ENCODE data around the gene CDH20.

The CDH20 gene

DNA sequence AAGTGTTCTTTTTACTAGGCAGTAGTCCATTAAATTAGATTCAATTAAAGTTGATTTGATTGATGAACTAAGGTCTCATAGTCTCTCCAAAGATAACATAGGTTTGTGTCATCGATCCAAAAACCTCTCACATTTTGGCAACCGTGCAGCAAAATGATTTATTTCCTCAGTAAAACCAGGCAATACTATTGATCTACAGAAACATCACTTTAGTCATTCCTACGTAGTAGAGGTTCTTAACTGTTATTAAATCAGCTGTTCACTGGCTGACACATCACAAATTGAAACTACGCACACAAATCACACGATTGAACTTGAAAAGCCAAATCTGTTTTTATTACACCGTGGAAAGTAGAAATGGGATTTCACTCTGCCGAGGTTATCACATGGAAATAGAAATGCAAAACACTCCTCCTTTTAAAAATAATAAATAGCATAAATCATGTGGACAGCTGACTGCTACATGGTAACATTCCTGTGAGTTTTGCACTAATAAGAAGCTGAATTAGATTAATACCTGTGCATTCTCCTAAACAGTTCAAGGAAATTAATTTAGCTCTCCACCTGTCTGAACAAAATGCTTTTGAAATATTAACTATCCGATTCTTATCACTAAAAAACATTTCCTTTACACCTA, 262.5 kb downstream of the CDH20 start:
- no peak for DNase-seq
- TF ChIP-seq GATA1 (IDR thresholded peaks at IDR 0.05; ENCODE audit: low read depth, low read length) (no peak), POLR2A (IDR thresholded peaks at IDR 0.05; ENCODE audit: low read length) (no peak)

DNA sequence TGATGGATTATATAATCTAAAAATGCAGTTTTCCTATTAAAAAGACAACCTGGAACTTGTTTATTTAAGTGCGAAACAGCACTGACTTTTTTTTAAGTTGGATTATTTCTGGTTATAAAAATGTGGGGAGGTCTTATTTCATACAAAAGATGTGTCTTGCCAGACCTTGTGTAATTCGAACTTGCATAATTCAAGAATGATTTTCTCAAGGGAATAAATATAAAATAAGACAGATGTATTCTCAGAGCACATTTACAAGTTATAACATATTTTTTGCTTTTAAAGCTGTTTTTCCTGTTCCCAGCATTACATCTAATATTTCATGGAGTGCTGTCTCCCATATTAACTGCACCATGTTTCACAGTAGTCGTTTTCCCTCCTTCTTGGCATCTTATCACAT, 263.1 kb downstream of the CDH20 start:
- TF ChIP-seq GATA1 (IDR thresholded peaks at IDR 0.05; ENCODE audit: low read depth, low read length) = no peak
- no peak for TF ChIP-seq POLR2A (IDR thresholded peaks at IDR 0.05; ENCODE audit: low read length)
- no peak for DNase-seq

DNA sequence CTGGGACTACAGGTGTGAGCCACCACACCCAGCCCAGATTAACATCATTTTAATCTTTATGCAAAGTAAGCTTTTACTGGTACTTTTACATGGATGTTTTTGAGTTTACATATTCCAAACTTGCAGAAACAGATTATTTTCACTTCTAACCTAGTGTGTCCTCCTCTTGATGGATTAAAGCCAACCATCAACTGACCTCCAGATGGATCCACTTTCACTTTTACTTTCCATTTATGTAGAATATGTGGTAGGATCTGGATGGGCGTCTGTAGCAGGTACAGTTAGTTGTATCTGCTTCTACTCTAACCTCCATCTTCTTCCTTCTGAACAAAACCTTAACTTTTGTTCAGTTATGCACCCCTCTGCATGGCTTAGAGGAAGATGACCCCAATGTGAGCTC, 264.1 kb downstream of the CDH20 start:
- TF ChIP-seq POLR2A (IDR thresholded peaks at IDR 0.05; ENCODE audit: low read length) (no peak), GATA1 (IDR thresholded peaks at IDR 0.05; ENCODE audit: low read depth, low read length) (no peak)
- DNase-seq = no peak

DNA sequence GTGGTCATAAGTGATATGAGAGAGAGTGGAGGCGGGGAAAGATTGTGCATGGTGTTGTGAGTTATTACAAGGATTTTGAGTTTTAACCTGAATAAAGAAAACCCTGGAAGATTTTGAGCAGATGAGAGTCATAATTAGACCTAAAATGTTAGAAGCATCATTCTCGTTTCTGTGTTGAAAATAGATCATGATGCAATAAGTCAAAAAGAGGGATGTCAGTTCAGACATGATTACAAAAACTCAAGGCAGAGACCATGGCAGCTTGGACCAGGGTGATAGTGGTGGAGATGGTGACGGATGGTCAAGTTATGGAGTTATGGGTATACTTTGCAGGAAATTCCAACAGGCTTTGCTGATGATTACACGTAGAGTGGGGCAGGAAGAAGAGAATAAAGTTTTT, 267.2 kb downstream of the CDH20 start:
- DNase-seq = no peak
- TF ChIP-seq POLR2A (IDR thresholded peaks at IDR 0.05; ENCODE audit: low read length) (no peak), GATA1 (IDR thresholded peaks at IDR 0.05; ENCODE audit: low read depth, low read length) (no peak)

DNA sequence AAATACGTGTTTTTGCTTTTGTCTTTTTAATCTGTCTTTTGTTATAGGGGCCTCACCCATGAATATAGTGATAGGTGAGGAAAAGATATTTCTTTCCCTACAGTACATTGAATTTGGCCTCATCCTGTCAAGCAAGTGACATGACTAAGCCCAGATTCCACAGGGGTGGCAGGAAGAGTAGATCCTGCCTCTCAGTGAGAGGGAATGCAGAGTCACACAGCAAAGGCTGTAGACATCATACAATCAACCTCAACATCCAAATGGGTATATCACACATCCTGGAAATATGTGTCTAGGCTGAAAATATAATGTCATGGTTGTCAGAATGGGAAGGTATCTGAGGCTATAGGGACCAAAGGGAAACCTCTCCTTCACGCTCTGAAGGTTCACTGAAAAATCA, 269.6 kb downstream of the CDH20 start:
- TF ChIP-seq POLR2A (IDR thresholded peaks at IDR 0.05; ENCODE audit: low read length) = no peak
- no peak for TF ChIP-seq GATA1 (IDR thresholded peaks at IDR 0.05; ENCODE audit: low read depth, low read length)
- DNase-seq = no peak
